Activated CD8-positive, alpha-beta memory T cell treated with anti-CD3 and anti-CD28 coated beads, Interleukin-2, amount 50 U/mL, for 1 hour (primary cell): ENCODE results near the gene GLB1L2.

Experiments
- DNase-seq: peaks from one replicate; pipeline ENCODE4 v3.0.0-alpha.2; 2020; ENCODE audit errors: extremely low read depth

GLB1L2 gene

DNA sequence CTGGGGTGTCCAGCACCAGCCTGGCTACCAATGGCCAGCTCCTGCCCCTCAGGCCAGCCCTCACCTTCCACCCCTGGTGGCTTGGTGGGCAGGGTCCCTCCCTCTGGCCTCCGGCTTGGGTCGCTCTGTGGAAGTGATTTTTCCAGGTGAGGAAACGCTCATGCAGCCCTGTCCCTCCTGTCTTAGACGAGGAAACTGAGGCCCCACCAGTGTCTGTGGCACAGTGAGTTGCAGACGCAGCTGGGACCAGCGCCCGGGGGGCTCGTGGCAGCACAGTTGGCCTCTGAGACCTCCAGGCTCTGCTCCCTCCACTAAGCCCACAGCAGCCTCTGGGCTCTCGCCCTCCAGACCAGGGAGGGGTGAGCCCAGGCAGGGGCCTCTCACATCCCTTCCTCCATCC is 74.1 kb downstream of the GLB1L2 start:
- no peak for DNase-seq

DNA sequence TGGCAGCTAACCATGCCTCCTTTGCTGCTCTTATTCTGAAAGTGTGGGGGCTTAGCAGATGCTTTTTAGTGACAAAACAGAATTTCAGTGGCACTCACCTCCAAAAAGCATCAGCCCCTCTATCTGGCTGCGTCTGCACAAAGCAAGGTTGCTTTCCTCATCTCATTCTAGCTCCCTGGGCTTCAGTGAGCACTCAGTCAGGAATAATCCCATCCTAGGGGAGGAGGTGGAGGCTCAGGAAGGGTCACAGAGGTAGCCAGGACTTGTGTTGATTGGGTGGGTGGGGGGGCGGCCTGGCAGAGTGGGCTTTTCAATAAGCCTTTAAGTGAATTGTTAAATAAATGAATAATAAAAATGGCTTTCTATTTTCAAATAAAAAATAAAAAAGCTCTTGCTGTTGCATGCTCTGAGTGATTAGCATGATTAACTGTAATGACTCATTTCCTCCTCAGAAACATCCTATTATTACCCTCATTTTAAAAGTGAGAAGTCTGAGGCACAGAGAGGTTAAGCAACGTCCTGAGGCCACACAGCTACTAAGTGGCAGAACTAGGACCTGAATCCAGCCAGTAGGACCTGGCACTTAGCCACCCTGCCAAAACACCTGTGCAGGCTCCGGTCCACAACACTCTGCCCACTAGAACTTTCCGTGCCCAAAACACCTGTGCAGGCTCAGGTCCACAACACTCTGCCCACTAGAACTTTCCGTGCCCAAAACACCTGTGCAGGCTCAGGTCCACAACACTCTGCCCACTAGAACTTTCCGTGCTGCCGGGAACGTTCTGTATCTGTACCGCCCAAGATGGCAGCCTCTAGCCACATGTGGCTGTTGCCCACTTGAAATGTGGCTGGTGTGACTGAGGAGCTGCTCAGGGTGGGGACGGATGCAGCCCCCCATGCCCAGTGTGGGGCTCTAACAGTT is 74.7 kb downstream of the GLB1L2 start:
- DNase-seq: no peak

DNA sequence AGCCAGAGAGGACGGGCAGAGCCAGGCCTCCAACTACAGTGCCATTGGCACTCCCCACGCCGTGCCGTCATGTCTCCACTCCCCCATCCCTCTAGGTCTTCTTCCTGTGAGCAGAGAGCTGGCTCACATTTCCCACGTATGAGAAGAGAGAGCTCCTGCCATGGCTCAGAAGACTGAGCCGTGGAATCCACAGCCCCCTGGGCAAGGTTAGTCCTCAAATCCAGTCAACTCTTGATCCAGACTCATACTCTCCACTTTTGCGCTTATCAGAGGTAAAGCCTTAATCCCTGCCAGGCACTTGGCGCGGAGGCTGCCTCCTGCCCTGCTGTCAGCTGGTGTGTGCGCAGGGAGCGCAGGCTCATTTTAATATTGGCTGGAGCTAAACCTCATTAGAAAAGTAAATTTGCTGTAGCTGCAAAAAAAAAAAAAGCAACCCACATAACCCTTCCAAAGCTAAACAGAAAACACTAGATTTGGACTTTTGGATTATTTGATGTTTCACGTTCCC is 75.6 kb downstream of the GLB1L2 start:
- DNase-seq: no peak

DNA sequence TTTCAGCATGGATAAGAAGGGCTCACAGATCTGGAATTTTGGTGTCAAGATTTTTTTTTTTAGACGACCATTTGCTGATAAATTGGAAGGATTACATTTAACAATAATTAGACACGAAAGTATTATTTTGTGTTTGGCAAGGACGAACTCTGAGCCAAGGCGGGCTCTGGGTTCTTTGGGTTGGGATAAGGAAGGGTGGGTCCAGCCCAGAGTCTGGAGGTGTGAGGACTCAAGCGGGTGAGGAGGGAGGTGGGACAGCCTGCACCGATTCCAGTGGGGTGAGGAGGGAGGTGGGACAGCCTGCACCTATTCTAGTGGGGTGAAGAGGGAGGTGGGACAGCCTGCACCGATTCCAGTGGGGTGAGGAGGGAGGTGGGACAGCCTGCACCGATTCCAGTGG is 76.1 kb downstream of the GLB1L2 start:
- no peak for DNase-seq

DNA sequence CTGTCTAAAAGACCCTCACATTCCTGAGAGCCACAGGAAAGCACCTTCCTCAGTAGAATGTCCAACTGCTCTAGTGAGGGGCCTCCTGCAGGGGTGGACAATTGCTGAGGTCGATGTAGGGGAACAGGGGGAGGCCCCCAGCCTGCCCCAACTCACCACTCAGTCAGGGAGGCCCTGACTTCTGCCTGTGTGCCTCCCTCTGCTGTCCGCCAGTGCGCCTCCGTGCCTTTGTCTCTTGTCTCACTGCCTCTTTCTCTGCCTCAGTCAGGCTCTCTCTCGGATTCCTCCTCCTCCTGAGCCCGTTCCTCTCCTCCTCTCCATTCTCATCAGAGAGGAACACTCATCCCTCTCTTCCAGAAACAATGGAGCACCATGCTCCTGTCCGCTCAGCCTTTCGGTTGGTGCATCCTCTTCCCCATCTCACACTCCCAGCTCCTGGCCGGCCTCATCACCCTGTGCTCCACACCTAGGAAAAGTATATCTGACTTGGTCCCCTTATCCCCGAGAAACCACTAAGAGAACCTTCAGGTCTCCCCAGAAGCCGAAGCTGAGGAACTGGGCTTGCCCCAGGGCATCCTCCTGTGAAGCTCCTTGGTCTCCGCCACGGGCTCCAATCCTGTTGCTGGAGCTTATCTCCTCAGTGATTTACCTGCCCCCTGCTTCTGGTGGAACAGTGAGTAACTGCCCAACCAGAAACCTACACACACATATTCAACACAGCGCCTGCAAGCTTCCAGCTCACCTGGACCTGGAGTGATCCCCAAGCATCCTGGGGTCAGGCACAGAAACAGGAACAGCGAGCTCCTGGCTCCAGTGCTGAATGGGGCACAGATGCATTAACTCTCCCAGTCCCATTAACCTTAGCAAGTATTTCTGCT is 78.0 kb downstream of the GLB1L2 start:
- no peak for DNase-seq

DNA sequence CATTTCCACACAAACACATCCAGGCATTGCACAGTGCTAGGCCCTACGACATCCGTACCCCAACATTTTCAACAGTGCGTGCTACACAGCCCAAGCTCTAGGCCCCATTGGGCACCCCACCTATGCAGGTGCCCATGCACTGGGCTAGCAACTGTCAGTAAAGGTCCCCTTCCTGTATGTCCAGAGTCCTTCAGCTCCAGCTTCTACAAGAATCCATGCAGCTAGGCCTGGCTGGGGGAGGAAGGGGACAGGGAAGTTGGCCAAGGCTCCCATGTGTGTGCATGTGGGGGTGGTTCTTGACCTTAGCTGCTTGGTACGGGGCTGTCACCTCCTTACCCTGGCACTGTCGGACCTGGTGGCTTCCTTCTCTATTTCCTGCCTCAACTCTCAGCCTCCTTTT is 79.0 kb downstream of the GLB1L2 start:
- no peak for DNase-seq

DNA sequence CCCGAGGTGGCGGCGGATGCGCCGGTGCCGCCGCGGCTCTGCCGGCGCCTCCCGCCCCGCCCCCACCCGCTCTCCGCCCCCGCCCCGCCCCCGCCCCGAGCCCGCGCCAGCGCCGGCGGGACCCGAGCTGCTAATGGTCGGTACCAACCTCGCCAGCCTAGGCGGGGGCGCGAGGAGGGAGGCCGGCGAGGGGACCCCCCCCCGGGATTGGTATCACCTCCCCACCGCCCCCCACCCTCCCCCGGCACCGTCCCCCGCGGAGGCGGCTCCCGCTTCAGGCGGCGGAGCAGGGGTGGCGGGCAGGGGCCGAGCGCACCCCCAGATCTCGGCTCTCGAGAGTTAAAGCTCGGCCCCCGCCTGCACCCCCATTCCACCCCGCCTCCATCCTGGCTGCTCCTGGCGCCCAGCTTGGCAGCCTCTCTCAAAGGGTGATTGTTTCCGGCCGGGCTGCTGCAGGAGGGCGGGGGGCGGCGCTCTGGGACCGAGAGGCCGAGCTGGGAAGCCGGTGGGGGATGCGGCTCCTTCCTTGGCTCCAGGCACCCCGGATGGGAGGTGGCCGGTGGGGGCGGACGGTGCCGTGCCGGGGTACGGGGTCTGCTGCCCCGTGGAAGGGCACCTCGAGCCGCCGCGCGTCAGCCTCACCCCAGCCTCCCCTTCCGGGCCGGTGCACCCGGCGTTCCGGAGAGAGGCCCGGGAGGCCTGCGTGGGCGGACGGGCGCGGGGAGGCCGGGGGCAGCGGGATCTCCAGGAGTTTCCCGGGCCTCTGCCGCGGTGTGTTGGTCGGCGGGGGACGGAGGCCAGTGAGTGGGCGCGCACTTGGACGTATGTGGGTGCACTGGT is 80.6 kb downstream of the GLB1L2 start, which contains the start of gene B3GAT1:
TSS of gene B3GAT1 (minus strand) at position 40 of the 840 bp plus-strand sequence. CDS start 24,583 bp downstream, outside the sequence.
- DNase-seq: no peak

DNA sequence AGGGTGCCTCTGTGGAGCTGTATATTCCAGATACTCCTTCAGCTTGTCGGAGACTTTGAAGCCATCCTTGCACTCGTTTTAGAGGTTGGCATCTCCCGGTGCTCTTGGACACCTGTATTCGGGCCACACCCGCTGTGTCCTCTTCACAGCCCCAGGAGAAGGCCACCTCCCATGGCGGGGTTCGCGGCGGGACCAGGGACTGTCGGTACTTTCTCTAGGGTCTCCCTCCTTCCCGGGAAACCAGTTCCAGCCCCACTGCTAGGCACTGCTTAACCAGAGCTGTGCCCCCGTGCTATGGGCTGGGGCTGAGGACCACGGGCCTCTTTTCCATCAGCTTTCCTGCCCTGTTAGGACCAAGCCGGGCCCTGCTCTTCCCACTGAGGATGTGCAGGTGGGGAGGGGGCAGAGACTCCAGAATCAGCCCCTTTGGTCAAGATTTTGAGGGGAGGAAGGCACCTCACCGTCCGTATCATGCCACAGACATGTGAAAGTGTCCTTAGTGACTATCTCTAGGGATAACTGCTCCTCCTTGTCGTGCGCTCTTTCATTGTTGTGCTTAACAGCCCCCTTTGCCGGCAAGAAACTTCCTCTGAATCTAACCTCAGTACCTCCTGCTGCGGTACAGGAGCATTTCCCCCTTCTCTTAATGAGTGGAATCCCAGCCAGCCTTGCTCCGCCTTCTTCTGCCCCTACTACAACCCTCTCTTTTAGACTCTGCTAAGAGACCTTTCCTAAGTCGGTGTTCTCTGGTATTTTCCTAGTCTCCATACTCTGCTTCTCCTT is 81.4 kb downstream of the GLB1L2 start:
- DNase-seq: no peak

DNA sequence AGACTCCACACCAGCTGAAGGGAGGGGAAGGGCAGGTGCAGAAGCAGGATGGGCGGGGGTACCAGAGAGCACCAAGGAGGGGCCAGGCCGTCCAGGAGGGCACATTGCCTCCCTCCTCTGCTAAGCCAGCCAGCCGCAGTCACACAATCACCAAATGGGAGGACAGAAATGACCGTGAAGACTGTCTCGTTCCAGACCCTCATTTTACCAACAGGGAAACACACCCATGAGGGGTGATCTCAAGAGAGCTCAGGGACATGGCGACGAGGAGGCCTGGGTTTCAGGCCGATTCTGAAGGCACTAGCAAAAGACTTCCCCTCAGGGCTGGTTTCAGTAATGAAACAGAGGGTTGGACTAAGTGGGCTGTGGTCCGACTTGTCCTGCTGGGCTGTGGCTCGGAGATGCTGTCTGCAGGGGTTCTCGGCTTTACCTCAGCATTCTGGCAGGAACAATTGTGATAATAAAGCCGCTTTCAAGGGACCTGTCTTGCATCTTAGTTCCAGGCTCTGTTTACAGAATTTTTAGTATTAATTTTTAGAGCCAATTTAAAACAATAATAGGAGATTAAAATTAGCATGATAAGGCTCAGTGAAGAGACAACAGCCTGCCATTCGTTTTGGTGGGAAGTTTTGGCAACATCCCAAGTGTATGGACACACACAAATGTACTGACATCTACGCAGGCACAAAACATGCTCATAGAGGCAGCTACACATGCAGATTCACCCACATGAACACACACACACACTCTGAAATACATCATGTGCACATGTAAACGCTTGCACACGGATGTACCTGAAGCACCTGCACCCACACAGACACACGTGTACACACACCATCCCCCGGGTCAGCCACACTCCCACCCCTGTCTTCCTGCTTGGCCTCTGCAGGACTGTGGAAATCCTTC is 82.3 kb downstream of the GLB1L2 start:
- no peak for DNase-seq

DNA sequence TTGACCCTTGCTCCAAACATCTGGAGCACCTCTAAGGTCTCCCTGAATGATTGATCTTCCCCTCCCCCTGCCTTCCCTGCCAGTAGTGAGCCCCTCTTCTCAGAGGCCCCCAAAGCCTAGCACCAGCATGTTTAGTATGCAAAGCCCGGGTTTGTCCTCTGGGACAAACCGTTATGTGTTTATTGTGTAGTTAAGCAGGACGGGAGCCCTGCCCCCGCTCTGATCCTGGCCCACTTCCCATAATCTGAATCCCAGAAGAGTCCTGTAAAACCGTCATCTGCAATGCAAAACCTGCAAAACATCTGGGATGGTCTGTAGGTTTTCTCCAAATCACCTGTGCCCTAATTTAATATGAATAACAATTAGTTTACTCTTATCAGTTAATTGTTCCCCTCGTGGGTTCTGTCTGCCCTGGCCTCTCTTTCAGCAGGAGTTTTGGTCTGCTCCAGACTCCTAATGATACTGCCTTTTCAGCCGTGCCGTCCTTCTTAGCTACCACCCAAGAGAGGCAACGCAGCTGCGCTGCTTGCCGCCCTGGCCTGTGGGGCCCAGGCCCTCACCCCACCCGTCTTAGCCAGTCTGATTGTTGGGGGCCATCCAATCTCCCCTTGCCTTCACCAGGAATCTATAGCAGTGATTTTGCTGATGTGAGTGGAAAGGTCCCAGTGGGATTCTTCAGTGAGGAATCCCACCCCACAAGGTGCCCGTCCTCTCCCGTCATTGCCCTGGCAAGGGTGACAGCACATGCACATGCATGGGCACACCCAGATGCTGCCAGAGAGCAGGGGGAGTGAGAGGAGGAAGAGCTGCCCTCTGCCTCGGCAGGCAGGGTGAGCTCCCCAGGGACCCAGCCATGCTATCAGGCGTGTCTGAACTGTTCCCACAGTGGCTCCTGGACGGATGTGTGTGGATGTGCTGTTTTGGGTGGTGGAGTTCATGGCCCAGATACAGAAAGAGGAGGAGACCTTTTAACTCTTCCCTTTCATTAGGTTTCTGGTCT is 83.3 kb downstream of the GLB1L2 start:
- no peak for DNase-seq

DNA sequence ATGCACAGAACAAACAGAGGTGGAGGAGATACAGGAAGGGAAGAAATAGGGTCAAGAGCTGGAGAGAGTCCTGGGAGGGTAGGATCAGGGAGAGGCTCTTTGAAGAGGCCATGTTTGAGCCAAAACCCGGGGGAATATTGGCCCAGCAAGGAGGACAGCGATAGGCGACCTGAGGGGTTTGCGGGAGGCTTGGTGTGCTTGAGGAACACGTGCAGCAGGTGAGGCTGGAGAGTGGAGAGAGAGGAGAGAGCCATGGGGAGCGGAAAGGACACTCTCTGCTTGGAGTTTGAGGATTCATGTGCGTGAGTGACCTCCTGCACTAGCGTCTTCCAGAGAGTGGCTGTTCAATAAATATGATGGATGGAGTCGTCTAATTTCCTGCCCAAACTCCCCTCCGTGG is 84.9 kb downstream of the GLB1L2 start:
- no peak for DNase-seq

DNA sequence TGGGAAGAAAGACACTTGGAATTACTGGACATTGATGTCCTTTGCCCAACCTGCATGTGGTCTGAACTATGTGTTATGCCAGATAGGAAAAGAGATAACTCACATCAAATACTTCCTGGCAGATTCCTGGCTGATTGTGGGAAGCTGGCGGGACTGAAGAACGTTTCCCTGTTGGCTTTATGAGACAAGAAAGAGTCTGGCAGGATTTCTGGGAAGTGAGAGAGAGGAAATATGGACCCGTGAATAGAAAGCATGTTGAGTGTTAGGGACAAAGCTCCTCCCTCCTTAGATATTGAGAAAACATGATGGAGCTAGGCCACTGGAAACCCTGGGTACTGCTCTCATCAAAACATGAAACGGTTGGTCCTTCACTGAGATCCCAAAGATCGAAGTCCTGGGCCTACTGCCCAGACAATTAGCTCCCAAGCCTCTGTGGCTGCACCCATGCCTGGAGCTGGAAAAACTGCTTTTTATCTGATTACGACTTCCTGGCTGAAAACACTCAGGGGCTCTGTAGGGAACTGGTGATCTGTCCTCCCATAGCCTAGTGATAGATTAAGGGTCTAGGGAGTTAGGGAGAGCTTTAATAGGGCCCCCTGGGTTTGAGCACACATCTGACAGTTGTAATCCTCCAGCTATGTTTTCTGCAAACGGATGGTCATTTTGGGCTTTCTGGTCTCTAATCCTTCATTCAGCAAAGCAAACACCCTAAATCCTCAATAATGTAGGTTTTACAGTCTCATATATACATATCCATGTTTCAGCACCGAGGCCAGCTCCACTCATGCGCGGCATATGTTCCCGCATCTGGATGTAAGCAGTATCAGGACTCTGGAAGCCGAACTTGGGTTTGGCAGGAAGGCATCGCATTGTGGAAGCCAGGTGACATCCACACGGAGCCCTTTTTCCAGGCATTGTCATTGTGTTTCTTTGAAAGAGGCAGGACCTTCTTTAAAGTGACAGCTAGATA is 86.4 kb downstream of the GLB1L2 start:
- no peak for DNase-seq

DNA sequence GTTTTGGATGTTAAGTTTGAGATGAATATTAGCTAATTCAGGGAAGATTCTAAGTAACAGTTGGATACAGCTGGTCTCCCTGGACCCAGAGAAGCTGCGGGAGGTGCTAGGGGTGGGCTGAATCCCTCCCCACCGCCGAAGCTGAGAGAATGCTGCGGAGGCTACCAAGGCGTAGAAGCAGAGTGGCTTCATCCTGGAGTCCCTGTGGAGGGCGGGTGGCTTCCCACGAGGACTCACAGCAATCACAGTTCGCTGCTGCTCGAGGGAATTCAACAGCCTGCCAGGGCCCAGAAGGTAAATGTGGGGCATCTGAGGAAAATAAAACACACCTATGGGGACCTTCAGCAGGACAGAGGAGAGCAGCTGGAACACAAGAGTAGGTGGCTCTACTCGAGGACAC is 91.3 kb downstream of the GLB1L2 start:
- DNase-seq: no peak

DNA sequence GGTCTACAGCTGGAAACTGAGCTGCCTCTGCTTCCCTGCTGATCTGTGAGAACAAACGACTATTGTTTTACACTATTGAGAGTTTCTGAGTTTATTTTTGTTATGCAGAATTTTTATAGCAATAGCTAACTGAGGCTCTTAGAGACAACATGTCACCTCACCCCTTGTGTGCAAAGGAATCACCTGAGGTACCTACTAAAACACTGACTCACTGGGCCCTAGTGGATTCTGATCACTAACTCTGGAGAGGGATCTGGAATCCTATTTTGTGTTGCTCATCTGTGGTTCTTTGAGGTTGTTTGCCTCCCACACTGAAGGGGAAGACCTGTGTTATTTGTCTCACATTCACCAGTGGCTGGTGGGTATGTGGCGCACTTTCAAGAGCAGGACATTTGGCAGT is 93.6 kb downstream of the GLB1L2 start:
- DNase-seq: no peak
